GM13976 (cell line): ENCODE results near the gene SWT1.

Experiments used
- DNase-seq: peaks from one replicate; pipeline ENCODE4 v3.0.0; 2012; ENCODE audit warnings: low spot score
- in situ Hi-C: fragments of 300-500 bp; cut with MboI; formaldehyde crosslinking; loops from one replicate; pipeline ENCODE4 v1.12.0; 2022; ENCODE audit warnings: low sequenced_read_pairs, mixed read lengths, inconsistent platforms; ENCODE audit not compliant: unreplicated experiment
- TF ChIP-seq, protein P1 (sequence below): IDR thresholded peaks from 2 replicates; pipeline ENCODE4 v1.5.1; 2012; ENCODE audit warnings: borderline replicate concordance, mild to moderate bottlenecking; ENCODE audit not compliant: insufficient read depth; ENCODE audit errors: extremely low read depth, missing control alignments, control extremely low read depth

The SWT1 gene

DNA sequence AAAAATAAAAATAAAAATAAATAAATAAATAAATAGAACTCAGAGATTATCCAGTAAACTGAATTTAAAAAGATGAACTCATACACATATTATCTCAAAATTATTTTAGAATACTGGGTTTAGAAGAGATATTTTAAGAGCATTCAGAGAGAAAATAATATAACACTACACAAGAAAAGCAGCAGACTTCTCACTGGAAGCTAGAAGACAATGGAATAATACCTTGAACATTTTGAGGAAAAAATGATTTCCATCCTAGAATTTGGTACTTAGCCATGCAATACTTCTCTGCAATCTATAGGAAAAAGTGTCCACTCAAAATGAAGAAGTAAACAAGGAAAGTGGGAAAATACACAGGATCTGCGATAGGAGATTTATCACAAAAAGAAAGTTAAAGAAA, 24.4 kb upstream of the SWT1 start:
- no peak for DNase-seq
- in situ Hi-C loops, result no loop called here
- TF ChIP-seq, protein P1, sequence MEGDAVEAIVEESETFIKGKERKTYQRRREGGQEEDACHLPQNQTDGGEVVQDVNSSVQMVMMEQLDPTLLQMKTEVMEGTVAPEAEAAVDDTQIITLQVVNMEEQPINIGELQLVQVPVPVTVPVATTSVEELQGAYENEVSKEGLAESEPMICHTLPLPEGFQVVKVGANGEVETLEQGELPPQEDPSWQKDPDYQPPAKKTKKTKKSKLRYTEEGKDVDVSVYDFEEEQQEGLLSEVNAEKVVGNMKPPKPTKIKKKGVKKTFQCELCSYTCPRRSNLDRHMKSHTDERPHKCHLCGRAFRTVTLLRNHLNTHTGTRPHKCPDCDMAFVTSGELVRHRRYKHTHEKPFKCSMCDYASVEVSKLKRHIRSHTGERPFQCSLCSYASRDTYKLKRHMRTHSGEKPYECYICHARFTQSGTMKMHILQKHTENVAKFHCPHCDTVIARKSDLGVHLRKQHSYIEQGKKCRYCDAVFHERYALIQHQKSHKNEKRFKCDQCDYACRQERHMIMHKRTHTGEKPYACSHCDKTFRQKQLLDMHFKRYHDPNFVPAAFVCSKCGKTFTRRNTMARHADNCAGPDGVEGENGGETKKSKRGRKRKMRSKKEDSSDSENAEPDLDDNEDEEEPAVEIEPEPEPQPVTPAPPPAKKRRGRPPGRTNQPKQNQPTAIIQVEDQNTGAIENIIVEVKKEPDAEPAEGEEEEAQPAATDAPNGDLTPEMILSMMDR, result no peak

DNA sequence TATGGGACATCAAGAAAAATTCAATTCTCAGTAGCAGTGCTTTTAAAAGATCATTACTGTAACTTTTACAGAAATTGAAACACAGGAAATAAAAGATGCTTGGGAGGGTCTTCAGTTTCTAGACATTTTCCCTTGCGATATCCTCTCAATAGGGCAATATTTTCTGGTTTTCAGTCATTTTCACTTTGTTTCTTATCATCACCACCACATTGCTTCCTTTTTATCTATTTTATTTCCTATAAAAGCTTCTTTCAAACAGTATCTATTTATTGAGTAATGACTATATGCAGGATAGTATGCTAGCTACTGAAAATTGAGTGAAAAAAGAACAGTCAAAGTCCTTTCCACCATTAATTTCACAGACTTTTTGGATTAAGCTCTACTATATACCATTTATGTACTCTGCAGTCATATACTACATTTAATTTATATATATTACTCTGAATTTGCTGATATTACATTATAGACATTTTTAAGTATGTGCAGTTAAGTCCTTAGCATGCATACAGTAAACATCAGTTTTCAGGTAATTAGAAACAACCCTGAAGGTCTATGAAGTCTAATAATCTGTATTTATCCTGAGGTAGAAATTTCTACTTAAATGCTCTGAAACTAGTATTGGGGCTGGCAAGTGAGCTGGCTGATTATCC, 18.9 kb upstream of the SWT1 start:
- no peak for DNase-seq
- in situ Hi-C loops, result no loop called here

DNA sequence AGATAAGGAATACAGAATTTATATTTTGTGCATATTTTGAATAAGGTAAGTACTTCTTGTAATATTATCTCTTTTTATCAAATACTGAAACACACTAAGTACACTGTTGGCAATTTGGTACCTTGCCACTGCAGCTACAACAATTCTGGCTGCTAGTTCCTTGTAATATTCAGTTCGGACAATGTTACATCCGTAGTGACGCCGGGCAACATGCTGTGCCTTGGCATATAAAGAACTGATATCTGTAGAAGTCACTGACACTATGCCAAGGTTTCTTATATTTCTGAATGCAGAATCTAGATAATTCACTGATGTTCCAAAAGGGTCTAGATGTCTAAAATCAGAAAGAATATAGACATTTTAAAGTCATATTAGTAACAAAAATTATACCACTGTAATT, 17.7 kb upstream of the SWT1 start:
- TF ChIP-seq, protein P1, result no peak
- no peak for DNase-seq
- in situ Hi-C loops, result no loop called here

More for the DNA sequence above, 18.9 kb upstream of the SWT1 start:
- TF ChIP-seq, protein P1, result no peak

DNA sequence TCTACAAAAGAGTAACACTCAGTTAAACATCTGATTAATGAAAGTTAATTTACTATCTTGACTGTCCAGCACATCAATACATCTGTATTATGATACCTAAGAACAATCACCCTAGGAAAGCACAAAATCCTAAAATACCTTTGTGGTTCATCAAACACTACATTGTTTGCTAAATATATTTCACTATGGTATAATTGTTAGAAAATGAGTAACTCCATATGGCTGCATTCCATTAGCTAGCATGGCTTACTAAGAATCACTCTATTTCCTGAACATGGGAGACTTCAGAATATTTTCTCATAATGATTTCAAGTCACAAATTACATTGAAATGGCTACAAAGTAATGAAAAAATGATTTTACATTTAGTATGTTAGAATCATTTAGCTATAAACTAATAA, 12.7 kb upstream of the SWT1 start:
- in situ Hi-C loops, result no loop called here
- TF ChIP-seq, protein P1, result no peak

DNA sequence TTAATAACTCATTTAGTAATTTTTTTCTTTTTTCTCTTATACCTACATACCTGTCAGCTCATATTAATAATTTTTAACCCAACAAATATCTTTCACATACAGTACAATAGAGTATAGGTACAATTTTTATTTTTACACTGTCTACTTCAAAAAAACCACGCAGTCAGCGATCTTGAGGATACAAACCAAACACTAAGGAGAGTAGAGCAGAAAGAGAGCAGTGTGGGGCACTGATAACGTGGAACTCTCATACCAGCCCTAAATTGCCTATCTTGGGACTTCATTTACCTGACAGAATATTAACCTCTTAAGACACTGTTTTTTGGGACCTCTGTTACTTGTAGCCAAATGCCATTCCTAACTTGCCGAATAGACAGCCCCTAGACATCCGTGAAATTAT, 5.8 kb upstream of the SWT1 start:
- DNase-seq, result no peak
- in situ Hi-C loops, result loop anchor here (10.0 to 25.0 kb wide), 2 partner anchors 164 to 346 kb away; no protein-coding TSS in a partner anchor
- TF ChIP-seq, protein P1, result no peak

More for the DNA sequence above, 12.7 kb upstream of the SWT1 start:
- DNase-seq, result no peak

DNA sequence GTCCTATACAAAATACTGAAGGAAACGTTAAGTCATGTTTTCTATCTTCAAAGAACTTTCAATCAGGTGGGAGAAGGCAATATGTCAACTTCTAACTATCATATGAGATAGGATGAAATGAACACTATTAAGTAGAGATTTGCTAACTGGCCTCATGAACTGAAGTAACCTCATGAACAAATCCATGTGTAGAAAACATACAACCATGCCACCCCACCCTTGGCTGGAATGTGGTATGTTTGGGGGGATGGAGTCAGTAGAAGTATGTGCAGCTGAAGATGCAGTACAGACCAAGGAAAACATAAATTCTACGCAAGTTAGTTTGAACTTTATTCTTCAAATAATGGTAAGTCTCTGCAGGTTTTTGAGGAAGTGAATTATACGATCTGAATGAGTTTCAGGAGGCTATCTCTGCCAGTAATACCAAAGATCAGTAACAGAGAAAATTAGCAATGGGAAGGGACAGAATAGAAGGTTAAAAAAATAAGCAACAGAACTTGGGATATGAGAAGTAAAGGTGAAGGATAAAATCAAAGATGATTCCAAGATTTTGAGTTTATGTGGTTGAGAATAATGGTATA, 4.7 kb upstream of the SWT1 start:
- TF ChIP-seq, protein P1, result no peak
- in situ Hi-C loops, result loop anchor here (10.0 to 25.0 kb wide), 2 partner anchors 165 to 347 kb away; no protein-coding TSS in a partner anchor
- DNase-seq, result no peak
